Activated T-cell treated with anti-CD3 and anti-CD28 coated beads, Interleukin-2, amount 50 U/mL, for 1 hour (primary cell): ENCODE results near the gene DDX39A.

Experiments used
- DNase-seq: peaks from one replicate; pipeline ENCODE4 v3.0.0-alpha.2; 2020

DDX39A gene

GRCh38 chr19:14433554-14434501 lies 14.7 kb upstream of the DDX39A start:
- DNase-seq: peak; percentile 66

- peak; percentile 62 for DNase-seq
Observed at GRCh38 chr19:14432791-14433553, 13.8 kb upstream of the DDX39A start, which contains the start of gene PKN1. PKN1 (plus strand) TSS chr19:14433306; CDS start chr19:14433522, 216 bp downstream.

- no peak for DNase-seq
Observed at GRCh38 chr19:14430712-14431111, 11.6 kb upstream of the DDX39A start.

GRCh38 chr19:14428882-14429416 lies 9.8 kb upstream of the DDX39A start:
- no peak for DNase-seq

GRCh38 chr19:14427461-14427860 lies 8.3 kb upstream of the DDX39A start:
- no peak for DNase-seq

GRCh38 chr19:14425696-14426138 lies 6.6 kb upstream of the DDX39A start:
- no peak for DNase-seq

GRCh38 chr19:14418856-14419105 lies 360 bp downstream of the DDX39A start:
- DNase-seq: no peak

- DNase-seq: no peak
Observed at GRCh38 chr19:14416817-14417231, 2.3 kb downstream of the DDX39A start.

GRCh38 chr19:14414926-14415690 lies 4.0 kb downstream of the DDX39A start:
- DNase-seq: no peak

GRCh38 chr19:14413693-14414181 lies 5.4 kb downstream of the DDX39A start:
- DNase-seq: peak; percentile 25

- peak; percentile 33 for DNase-seq
Observed at GRCh38 chr19:14412996-14413692, 6.0 kb downstream of the DDX39A start.

- DNase-seq: peak; percentile 39
Observed at GRCh38 chr19:14412324-14412995, 6.7 kb downstream of the DDX39A start.

GRCh38 chr19:14411938-14412245 lies 7.2 kb downstream of the DDX39A start:
- peak; percentile 35 for DNase-seq

GRCh38 chr19:14411161-14411937 lies 7.8 kb downstream of the DDX39A start:
- DNase-seq: no peak

- DNase-seq: peak; percentile 57
Observed at GRCh38 chr19:14410091-14411051, 8.8 kb downstream of the DDX39A start.

- peak; percentile 56 for DNase-seq
Observed at GRCh38 chr19:14409146-14410023, 9.8 kb downstream of the DDX39A start.

GRCh38 chr19:14408491-14409145 lies 10.5 kb downstream of the DDX39A start:
- DNase-seq: peak; percentile 51
